Stomach (tissue), 9 donors: ENCODE measurements around the gene KHK. TPM values are rescaled to one million over a fixed set of nuclear protein-coding genes. Genes with fewer than 3 reads are reported as not detected.
A peak's percentile ranks its signal among the peaks of the same experiment; 100 is the strongest.

Experiments
- DNase-seq, 2 donors: peaks; one replicate each; pipeline versions ENCODE4 v3.0.0 to v3.0.0-alpha.2; 2013 to 2019
- H3K27ac ChIP-seq, 5 donors: fragments of 200-600 bp in 4 of 5; sonication (generic) in 4 of 5; one replicate each; pipeline ENCODE4 v1.5.1; 2013 to 2019; ENCODE audit warnings: mild to moderate bottlenecking in 1 of 5, moderate library complexity in 1 of 5
- H3K27me3 ChIP-seq, 3 donors: fragments of 200-600 bp; sonication (generic); one replicate each; pipeline ENCODE4 v1.5.1; 2017 to 2019; ENCODE audit warnings: mixed run types in 1 of 3
- H3K36me3 ChIP-seq, 4 donors: fragments of 200-600 bp; sonication (generic); 1 replicate in 3 of 4; 2 replicates in 1 of 4; pipeline ENCODE4 v1.5.1; 2016 to 2019
- H3K4me1 ChIP-seq, 4 donors: fragments of 200-600 bp; sonication (generic); one replicate each; pipeline ENCODE4 v1.5.1; 2016 to 2019
- H3K4me3 ChIP-seq, 4 donors: fragments of 200-600 bp; sonication (generic) in 3 of 4; one replicate each; pipeline ENCODE4 v1.5.1; 2016 to 2019; ENCODE audit warnings: mild to moderate bottlenecking in 1 of 4
- H3K9me3 ChIP-seq, 4 donors: fragments of 200-600 bp; sonication (generic); one replicate each; pipeline ENCODE4 v1.5.1; 2016 to 2019
- CTCF ChIP-seq, 7 experiments: fragments of 450-650 bp in 4 of 7; fragments of 200-600 bp in 3 of 7; sonication (generic) in 3 of 7; IDR thresholded peaks; one replicate each; pipeline ENCODE4 v1.5.1; 2016 to 2019; ENCODE audit warnings: antibody characterized with exemption in 7 of 7, control low read depth in 2 of 7, mild to moderate bottlenecking in 1 of 7
- EP300 ChIP-seq: sonication (generic); formaldehyde crosslinking; IDR thresholded peaks from one replicate; pipeline ENCODE4 v1.6.1; 2017; ENCODE audit warnings: antibody characterized with exemption
- POLR2A ChIP-seq, 4 donors: fragments of 450-650 bp; IDR thresholded peaks; one replicate each; pipeline ENCODE4 v1.6.1; 2016; ENCODE audit warnings: antibody characterized with exemption in 4 of 4, control low read depth in 2 of 4, mild to moderate bottlenecking in 1 of 4, moderate library complexity in 1 of 4
- POLR2AphosphoS5 ChIP-seq, 3 donors: sonication (generic); formaldehyde crosslinking; IDR thresholded peaks; one replicate each; pipeline ENCODE4 v1.6.1; 2016; ENCODE audit warnings: antibody characterized with exemption in 3 of 3
- WGBS, 5 donors: extraction: QIAGEN DNeasy Blood & Tissue Kit in 3 of 5; methylation state at CpG; one replicate each; pipeline versions ENCODE4 v1.1.5 to v1.1.7; 2013 to 2018; 5-methylcytosine and 5-hydroxymethylcytosine counted together
- intact Hi-C: fragments of 100-400 bp; cut with DNase I; formaldehyde crosslinking; loops from one replicate; pipeline ENCODE4 v1.15.1; 2023; ENCODE audit warnings: low total_unique reads
- polyA plus RNA-seq, 3 donors: library from polyadenylated mRNA; stranded (reverse); fragments of 200-250 nt; gene quantifications; one replicate each; pipeline ENCODE4 v1.2.3, GENCODE V29; 2013
- total RNA-seq, 5 donors: library from RNA; depleted of rRNA; stranded (reverse); fragments of >200 nt; gene quantifications; one replicate each; pipeline versions ENCODE4 v1.1.0 to v1.2.3, GENCODE V29; 2014 to 2016
- donor health status: healthy with polysubstance abuse.
- donor health status: Bipolar disorder and iron deficiency.
- donor health status: healthy.

Gene KHK
- total and polyA plus RNA-seq, 8 donors = 1.3 to 18.2 (median 3.5) TPM; not detected in 1

- intact Hi-C loops = no loop called here
- Histone ChIP-seq H3K36me3 (peaks cover 0 to 32% (median 0%) of the 10 kb centered on the region in 4 donors), H3K9me3 (no peaks in the 10 kb centered on the region), H3K27me3 (no peaks in the 10 kb centered on the region), H3K4me1 (peaks cover 0 to 25% (median 16%) of the 10 kb centered on the region in 4 donors), H3K4me3 (no peak overlapping the region), H3K27ac (peak overlapping the region in 1 of 5 donors; percentile 3)
- DNase-seq = no peak
- WGBS, 5 donors = 67 to 75% (median 74%) methylated on average over 3 of the region's 3 CpGs
- TF ChIP-seq POLR2AphosphoS5 (IDR thresholded peaks at IDR 0.05) (no peak), EP300 (no peak), CTCF (IDR thresholded peaks at IDR 0.05) (no peak), POLR2A (IDR thresholded peaks at IDR 0.05) (no peak)
These were observed 10.3 kb downstream of the KHK start for GRCh38 chr2:27096748-27097297.

GRCh38 chr2:27097341-27097740 is 10.8 kb downstream of the KHK start:
- Histone ChIP-seq H3K27ac (no peak overlapping the region), H3K36me3 (peaks cover 0 to 27% (median 0%) of the 10 kb centered on the region in 4 donors), H3K4me1 (peaks cover 0 to 21% (median 16%) of the 10 kb centered on the region in 4 donors), H3K9me3 (no peaks in the 10 kb centered on the region), H3K4me3 (no peak overlapping the region), H3K27me3 (no peaks in the 10 kb centered on the region)
- TF ChIP-seq POLR2AphosphoS5 (IDR thresholded peaks at IDR 0.05) (no peak), EP300 (no peak), POLR2A (IDR thresholded peaks at IDR 0.05) (no peak), CTCF (IDR thresholded peaks at IDR 0.05) (no peak)
- intact Hi-C loops = no loop called here
- no peak for DNase-seq
- 86 to 93% (median 91%) methylated on average over 13 to 14 of the region's 14 CpGs for WGBS, 5 donors

- Histone ChIP-seq H3K4me3 (no peak overlapping the region), H3K4me1 (peaks cover 0 to 15% (median 12%) of the 10 kb centered on the region in 4 donors), H3K9me3 (no peaks in the 10 kb centered on the region), H3K36me3 (peaks cover 0 to 20% (median 0%) of the 10 kb centered on the region in 4 donors), H3K27ac (no peak overlapping the region), H3K27me3 (peaks cover 0 to under 1% (median 0%) of the 10 kb centered on the region in 3 donors)
- 89 to 92% (median 91%) methylated on average over 9 to 19 of the region's 19 CpGs for WGBS, 5 donors
- no peak for DNase-seq
- intact Hi-C loops = no loop called here
- TF ChIP-seq POLR2AphosphoS5 (IDR thresholded peaks at IDR 0.05) (no peak), EP300 (no peak), POLR2A (IDR thresholded peaks at IDR 0.05) (no peak), CTCF (IDR thresholded peaks at IDR 0.05) (no peak)
These were observed 12.9 kb downstream of the KHK start for GRCh38 chr2:27099334-27099955.

GRCh38 chr2:27100036-27100435 is 13.5 kb downstream of the KHK start:
- Histone ChIP-seq H3K27me3 (peaks cover 0 to 6% (median 0%) of the 10 kb centered on the region in 3 donors), H3K36me3 (peaks cover 0 to 15% (median 0%) of the 10 kb centered on the region in 4 donors), H3K27ac (no peak overlapping the region), H3K4me3 (no peak overlapping the region), H3K9me3 (no peaks in the 10 kb centered on the region), H3K4me1 (peaks cover 0 to 15% (median 12%) of the 10 kb centered on the region in 4 donors)
- TF ChIP-seq POLR2AphosphoS5 (IDR thresholded peaks at IDR 0.05) (no peak), EP300 (no peak), POLR2A (IDR thresholded peaks at IDR 0.05) (no peak), CTCF (IDR thresholded peaks at IDR 0.05) (no peak)
- no peak for DNase-seq
- 76 to 88% (median 86%) methylated on average over 8 to 10 of the region's 10 CpGs for WGBS, 5 donors
- intact Hi-C loops = loop anchor here (5.0 to 10.0 kb wide), 2 partner anchors 85 to 182 kb away; partner anchors contain the start of gene TRIM54
